PFSK-1 (cell line): ENCODE measurements around the gene UBAC2.

Source experiments
- FOXP2 ChIP-seq: optimal IDR thresholded peaks from 2 replicates; pipeline ENCODE3; 2011; ENCODE audit warnings: borderline replicate concordance, control low read depth, inconsistent platforms; ENCODE audit not compliant: insufficient read depth; ENCODE audit errors: extremely low read length, extremely low read depth
- POLR2AphosphoS5 ChIP-seq: IDR thresholded peaks from 2 replicates; pipeline ENCODE4 v1.6.1; 2012; ENCODE audit warnings: low read depth, mild to moderate bottlenecking, control low read depth, low read length, moderate library complexity
- REST ChIP-seq, 2 experiments: IDR thresholded peaks; 2 replicates each; pipeline versions ENCODE4 v1.6.1 to v1.8.0; 2011 to 2012; ENCODE audit warnings: low read depth in 2 of 2, low read length in 2 of 2, control low read depth in 1 of 2, inconsistent platforms in 1 of 2, mild to moderate bottlenecking in 1 of 2, moderate library complexity in 1 of 2; ENCODE audit not compliant: insufficient read depth in 1 of 2
- SIN3A ChIP-seq: IDR thresholded peaks from 2 replicates; pipeline ENCODE4 v1.6.1; 2012; ENCODE audit warnings: mild to moderate bottlenecking, low read length, moderate library complexity, borderline replicate concordance; ENCODE audit not compliant: insufficient read depth
- TAF1 ChIP-seq: IDR thresholded peaks from 2 replicates; pipeline ENCODE4 v1.6.1; 2012; ENCODE audit warnings: low read length, control low read depth, borderline replicate concordance; ENCODE audit not compliant: insufficient read depth

UBAC2 gene

GRCh38 chr13:99191900-99192399 lies 8.7 kb upstream of the UBAC2 start:
- no peak for TF ChIP-seq REST (IDR thresholded peaks at IDR 0.05; ENCODE audit: insufficient read depth in 1 of 2, low read depth in 2 of 2, low read length in 2 of 2)
- no peak for TF ChIP-seq FOXP2
- no peak for TF ChIP-seq TAF1
- TF ChIP-seq POLR2AphosphoS5, result no peak
- TF ChIP-seq SIN3A, result no peak

- TF ChIP-seq FOXP2, result no peak
- TF ChIP-seq REST (IDR thresholded peaks at IDR 0.05; ENCODE audit: insufficient read depth in 1 of 2, low read depth in 2 of 2, low read length in 2 of 2), result no peak
- no peak for TF ChIP-seq POLR2AphosphoS5
- no peak for TF ChIP-seq TAF1
- no peak for TF ChIP-seq SIN3A
Measured at GRCh38 chr13:99192480-99192879, 8.2 kb upstream of the UBAC2 start.

GRCh38 chr13:99193152-99193551 lies 7.5 kb upstream of the UBAC2 start:
- no peak for TF ChIP-seq FOXP2
- no peak for TF ChIP-seq SIN3A

GRCh38 chr13:99196466-99197116 lies 4.1 kb upstream of the UBAC2 start:
- TF ChIP-seq POLR2AphosphoS5, result no peak
- TF ChIP-seq FOXP2, result no peak
- no peak for TF ChIP-seq REST (IDR thresholded peaks at IDR 0.05; ENCODE audit: insufficient read depth in 1 of 2, low read depth in 2 of 2, low read length in 2 of 2)
- no peak for TF ChIP-seq TAF1
- no peak for TF ChIP-seq SIN3A

GRCh38 chr13:99197117-99197651 lies 3.5 kb upstream of the UBAC2 start:
- TF ChIP-seq TAF1 (no peak), FOXP2 (no peak), SIN3A (no peak), POLR2AphosphoS5 (no peak), REST (IDR thresholded peaks at IDR 0.05; ENCODE audit: insufficient read depth in 1 of 2, low read depth in 2 of 2, low read length in 2 of 2) (no peak)
